Lower lobe of right lung (tissue), 2 donors: ENCODE measurements around the gene RCE1. TPM values are rescaled to one million over a fixed set of nuclear protein-coding genes. Genes with fewer than 3 reads are reported as not detected.
A peak's percentile ranks its signal among the peaks of the same experiment; 100 is the strongest.

Experiments
- ATAC-seq, 2 donors: fragments of 200-7000 bp; cut with Tn5 transposase; one replicate each; pipeline ENCODE4 v1.9.1; 2020 to 2022; ENCODE audit warnings: mild to moderate bottlenecking in 2 of 2, moderate library complexity in 2 of 2
- DNase-seq: peaks from one replicate; pipeline ENCODE4 v3.0.0-alpha.2; 2020
- H3K27ac ChIP-seq: fragments of 200-600 bp; one replicate; pipeline ENCODE4 v1.8.0; 2022
- H3K27me3 ChIP-seq: fragments of 200-600 bp; one replicate; pipeline ENCODE4 v1.8.0; 2022; ENCODE audit warnings: low read depth
- H3K36me3 ChIP-seq: fragments of 200-600 bp; one replicate; pipeline ENCODE4 v1.8.0; 2022; ENCODE audit warnings: mild to moderate bottlenecking
- H3K4me1 ChIP-seq: fragments of 200-600 bp; one replicate; pipeline ENCODE4 v1.8.0; 2022
- H3K4me3 ChIP-seq: fragments of 200-600 bp; one replicate; pipeline ENCODE4 v1.8.0; 2022; ENCODE audit warnings: mild to moderate bottlenecking
- H3K9me3 ChIP-seq: fragments of 200-600 bp; one replicate; pipeline ENCODE4 v1.8.0; 2022
- intact Hi-C: fragments of 100-400 bp; cut with DNase I; formaldehyde crosslinking; loops from one replicate; pipeline ENCODE4 v1.11.0; 2022
- total RNA-seq: library from RNA; stranded (reverse); fragmentation: NEBNext Ultra II Directional; extraction: Animal tissue kit (Norgen Biotek cat#: 25700); gene quantifications from one replicate; pipeline ENCODE4 v1.2.1, GENCODE V29; 2021
- TF ChIP-seq, protein P1 (sequence below): fragments of 200-600 bp; IDR thresholded peaks from one replicate; pipeline ENCODE4 v1.8.0; 2022; ENCODE audit warnings: antibody characterized with exemption, mild to moderate bottlenecking
- donor health status: DM: no; HTN: yes; CAD: no; lungs with severe emphysema.

Gene RCE1
- total RNA-seq, 1 donor from 2014 or later: 18.9 TPM

DNA sequence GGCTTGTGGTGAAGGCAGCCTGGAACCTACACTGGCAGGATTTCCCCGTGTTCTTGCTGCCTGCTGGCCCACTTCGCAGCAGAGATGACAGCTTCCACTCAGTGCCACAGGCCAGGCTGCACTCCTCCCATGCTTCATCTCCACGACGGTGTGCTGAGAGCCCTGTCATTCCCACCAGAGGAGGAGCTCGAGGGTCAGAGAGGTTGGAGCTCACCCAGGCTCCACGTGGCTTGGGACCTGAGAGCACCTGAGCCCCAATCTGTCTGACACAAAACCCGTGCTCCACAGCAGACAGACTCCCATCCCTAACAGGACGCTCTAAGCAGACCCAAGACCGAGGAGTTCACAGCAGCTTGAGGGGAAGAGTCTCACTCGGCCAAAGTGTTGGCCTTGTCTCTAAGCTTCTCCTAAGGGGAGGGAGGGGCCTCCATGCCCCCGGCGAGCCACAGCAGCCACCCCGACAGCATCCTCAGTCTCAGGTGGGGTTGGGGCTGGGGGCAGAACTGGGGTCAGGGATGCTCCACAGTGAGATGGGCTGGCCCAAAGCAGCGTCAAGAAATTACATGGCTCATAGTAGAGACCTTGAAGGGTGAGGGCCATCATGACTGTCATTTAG, 24.3 kb downstream of the RCE1 start:
- TF ChIP-seq, protein P1, sequence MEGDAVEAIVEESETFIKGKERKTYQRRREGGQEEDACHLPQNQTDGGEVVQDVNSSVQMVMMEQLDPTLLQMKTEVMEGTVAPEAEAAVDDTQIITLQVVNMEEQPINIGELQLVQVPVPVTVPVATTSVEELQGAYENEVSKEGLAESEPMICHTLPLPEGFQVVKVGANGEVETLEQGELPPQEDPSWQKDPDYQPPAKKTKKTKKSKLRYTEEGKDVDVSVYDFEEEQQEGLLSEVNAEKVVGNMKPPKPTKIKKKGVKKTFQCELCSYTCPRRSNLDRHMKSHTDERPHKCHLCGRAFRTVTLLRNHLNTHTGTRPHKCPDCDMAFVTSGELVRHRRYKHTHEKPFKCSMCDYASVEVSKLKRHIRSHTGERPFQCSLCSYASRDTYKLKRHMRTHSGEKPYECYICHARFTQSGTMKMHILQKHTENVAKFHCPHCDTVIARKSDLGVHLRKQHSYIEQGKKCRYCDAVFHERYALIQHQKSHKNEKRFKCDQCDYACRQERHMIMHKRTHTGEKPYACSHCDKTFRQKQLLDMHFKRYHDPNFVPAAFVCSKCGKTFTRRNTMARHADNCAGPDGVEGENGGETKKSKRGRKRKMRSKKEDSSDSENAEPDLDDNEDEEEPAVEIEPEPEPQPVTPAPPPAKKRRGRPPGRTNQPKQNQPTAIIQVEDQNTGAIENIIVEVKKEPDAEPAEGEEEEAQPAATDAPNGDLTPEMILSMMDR: no peak
- intact Hi-C loops: no loop called here

GRCh38 chr11:66868082-66868725, 25.0 kb downstream of the RCE1 start:
- Histone ChIP-seq H3K27me3 (no peaks in the 10 kb centered on the region), H3K27ac (no peak overlapping the region), H3K36me3 (peaks cover 3% of the 10 kb centered on the region), H3K4me3 (no peak overlapping the region), H3K4me1 (no peaks in the 10 kb centered on the region), H3K9me3 (no peaks in the 10 kb centered on the region)
- no peak for DNase-seq
- intact Hi-C loops: no loop called here
- TF ChIP-seq, protein P1: no peak
- ATAC-seq: no peak

More for the DNA sequence above, 24.3 kb downstream of the RCE1 start:
- no peak for ATAC-seq
- Histone ChIP-seq H3K4me3 (no peak overlapping the region), H3K27me3 (no peaks in the 10 kb centered on the region), H3K9me3 (no peaks in the 10 kb centered on the region), H3K36me3 (peaks cover 3% of the 10 kb centered on the region), H3K27ac (no peak overlapping the region), H3K4me1 (no peaks in the 10 kb centered on the region)
- no peak for DNase-seq

DNA sequence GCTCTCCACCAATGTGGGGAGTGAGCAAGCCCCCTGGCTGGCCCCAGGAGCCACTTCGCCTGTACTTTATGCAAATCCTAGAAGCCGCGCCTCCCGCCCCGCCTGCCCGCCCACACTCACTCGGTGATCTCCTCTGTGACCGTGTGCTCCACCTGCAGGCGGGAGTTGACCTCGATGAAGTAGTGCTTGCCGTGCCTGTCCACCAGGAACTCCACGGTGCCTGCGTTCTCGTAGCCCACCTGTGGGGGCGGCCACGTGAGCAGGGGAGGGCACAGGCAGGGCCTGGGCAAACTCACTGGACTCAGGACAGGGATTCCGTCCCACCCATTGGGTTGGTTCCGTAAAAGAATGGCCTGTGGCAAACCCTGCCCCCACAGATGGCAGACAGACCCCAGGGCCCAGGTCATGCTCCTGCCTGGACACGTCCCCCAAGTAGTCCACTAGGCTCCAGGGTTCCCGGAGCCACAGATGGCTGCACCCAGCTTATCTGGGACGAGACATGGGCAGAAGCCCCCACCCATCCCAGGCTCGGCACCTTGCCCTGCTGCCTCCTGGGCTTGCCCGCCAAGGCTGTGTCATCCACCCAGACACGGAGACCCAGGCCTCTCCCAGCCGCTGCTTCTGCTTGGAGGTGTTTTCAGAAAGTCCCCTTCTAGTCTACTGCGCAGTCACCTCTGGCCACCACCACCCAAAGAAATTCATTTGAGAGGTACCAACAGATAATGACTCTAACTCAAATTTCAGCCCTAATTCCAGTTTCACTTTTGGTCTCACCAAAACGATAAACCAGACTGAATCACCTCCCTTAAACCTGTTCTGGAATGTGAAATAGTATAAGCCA, 25.7 kb downstream of the RCE1 start:
- TF ChIP-seq, protein P1: peak; percentile 50
- Histone ChIP-seq H3K4me1 (no peaks in the 10 kb centered on the region), H3K27me3 (no peaks in the 10 kb centered on the region), H3K27ac (no peak overlapping the region), H3K4me3 (no peak overlapping the region), H3K9me3 (no peaks in the 10 kb centered on the region), H3K36me3 (peaks cover 3% of the 10 kb centered on the region)
- intact Hi-C loops: no loop called here
- peak; percentile 85 for DNase-seq
- peak; percentile 83 to 90 for ATAC-seq

DNA sequence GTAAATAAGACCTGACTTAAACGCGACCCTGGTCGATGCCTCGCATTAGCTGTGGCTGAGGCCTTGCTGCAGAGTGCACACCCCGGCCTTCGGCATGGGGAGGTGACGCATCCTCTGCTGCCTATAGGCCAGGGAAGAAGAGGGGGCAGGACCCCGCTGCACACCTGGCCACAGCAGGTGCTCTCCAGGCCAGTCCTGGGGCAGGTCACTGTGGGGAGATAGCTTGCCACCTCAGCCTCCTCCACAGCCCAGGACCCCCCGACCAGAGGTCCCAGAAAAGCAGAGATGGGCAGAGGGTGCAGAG, 26.3 kb downstream of the RCE1 start:
- Histone ChIP-seq H3K4me3 (no peak overlapping the region), H3K27me3 (no peaks in the 10 kb centered on the region), H3K4me1 (no peaks in the 10 kb centered on the region), H3K27ac (no peak overlapping the region), H3K9me3 (no peaks in the 10 kb centered on the region), H3K36me3 (peaks cover 3% of the 10 kb centered on the region)
- TF ChIP-seq, protein P1: no peak
- DNase-seq (no peak), ATAC-seq (no peak)
- intact Hi-C loops: no loop called here

DNA sequence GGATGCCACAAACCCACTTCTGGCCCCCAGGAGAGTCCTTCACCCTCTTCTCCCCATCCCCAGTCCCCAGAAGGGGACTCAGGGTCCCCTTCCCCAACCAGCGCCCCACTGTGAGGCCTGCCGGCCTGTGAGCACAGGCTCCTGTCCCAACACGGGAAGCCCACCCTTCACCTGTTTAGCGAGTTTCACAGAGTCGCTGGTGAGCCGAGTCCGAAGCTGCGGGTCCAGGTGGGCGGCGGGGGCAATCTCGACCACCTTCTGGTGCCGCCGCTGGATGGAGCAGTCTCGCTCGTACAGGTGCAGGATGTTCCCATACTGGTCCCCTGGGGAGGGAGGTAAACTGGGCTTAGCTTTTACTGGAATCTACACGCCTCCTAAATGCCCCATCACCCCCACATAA, 26.9 kb downstream of the RCE1 start:
- Histone ChIP-seq H3K9me3 (no peaks in the 10 kb centered on the region), H3K4me1 (no peaks in the 10 kb centered on the region), H3K36me3 (peaks cover 3% of the 10 kb centered on the region), H3K27me3 (no peaks in the 10 kb centered on the region), H3K4me3 (no peak overlapping the region), H3K27ac (no peak overlapping the region)
- no peak for DNase-seq
- ATAC-seq: no peak
- TF ChIP-seq, protein P1: no peak
- intact Hi-C loops: no loop called here
